ENCODE results near the gene ATXN7L3B. TPM values are rescaled to one million over a fixed set of nuclear protein-coding genes. Genes with fewer than 3 reads are reported as not detected.

The ATXN7L3B gene
- total RNA-seq, 1 experiment from 2014 or later, result 29.9 TPM

DNA sequence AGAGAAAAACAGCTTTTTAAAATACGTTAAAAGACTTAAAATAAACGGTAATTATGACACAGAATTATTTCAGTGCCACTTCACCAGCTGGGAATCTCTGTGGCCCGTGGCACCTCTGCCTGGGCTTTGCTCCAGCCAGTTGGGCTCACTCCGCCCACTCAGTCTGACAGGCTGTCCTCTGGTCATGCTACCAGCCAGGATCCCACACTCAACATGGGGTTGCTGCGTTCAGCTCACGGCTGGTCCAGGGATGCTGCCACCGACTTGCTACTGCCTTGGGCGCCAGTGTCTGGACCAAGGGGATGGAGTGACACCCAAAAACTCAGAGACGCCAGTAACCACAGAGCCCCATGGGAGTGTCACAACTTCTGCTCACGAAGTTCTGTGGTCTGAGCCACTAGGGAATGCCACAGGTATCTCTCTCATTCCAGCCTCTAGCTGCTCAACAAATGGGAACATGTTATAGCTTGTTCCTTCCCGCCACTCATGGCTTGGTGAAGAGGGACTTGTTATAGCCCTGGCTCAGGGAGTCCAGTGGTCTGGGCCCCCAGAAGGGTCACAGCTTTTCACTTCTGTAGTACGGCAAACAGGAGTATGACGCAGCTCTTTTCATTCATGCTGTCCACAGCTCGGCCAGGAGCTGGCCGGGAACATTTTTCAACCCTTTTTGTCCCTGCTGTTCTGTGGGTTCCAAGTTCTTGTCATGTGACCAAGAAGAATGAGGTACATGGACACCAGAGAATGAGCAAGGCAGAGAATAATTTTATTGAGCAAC lies 23.4 kb upstream of the ATXN7L3B start:
- no peaks in the 10 kb centered on the region for H3K4me1 ChIP-seq (ENCODE audit: low read length)
- no peaks in the 10 kb centered on the region for H3K79me2 ChIP-seq (ENCODE audit: low read length)
- H3K27ac ChIP-seq (ENCODE audit: low read length), result no peak overlapping the region
- no peak overlapping the region for H3K9ac ChIP-seq (ENCODE audit: low read length)
- no peak overlapping the region for H3K4me2 ChIP-seq (ENCODE audit: low read depth, low read length, poor library complexity, severe bottlenecking)
- no peaks in the 10 kb centered on the region for H3K9me3 ChIP-seq (ENCODE audit: low read length)
- H3K36me3 ChIP-seq (ENCODE audit: insufficient read depth, low read length), result no peaks in the 10 kb centered on the region
- no peak overlapping the region for H2AFZ ChIP-seq (ENCODE audit: low read length)
- no peaks in the 10 kb centered on the region for H4K20me1 ChIP-seq (ENCODE audit: insufficient read depth, low read depth, low read length)
- no peaks in the 10 kb centered on the region for H3K9me2 ChIP-seq (replicated peaks; ENCODE audit: insufficient read depth, low read length)
- no peak for DNase-seq
- H3K27me3 ChIP-seq (ENCODE audit: low read length), result no peaks in the 10 kb centered on the region
- H3K4me3 ChIP-seq (ENCODE audit: low read length), result no peak overlapping the region

GRCh38 chr12:74515849-74516248 lies 21.8 kb upstream of the ATXN7L3B start:
- Histone ChIP-seq H3K9me3 (ENCODE audit: low read length) (no peaks in the 10 kb centered on the region), H3K9me2 (replicated peaks; ENCODE audit: insufficient read depth, low read length) (no peaks in the 10 kb centered on the region)
- DNase-seq, result no peak

DNA sequence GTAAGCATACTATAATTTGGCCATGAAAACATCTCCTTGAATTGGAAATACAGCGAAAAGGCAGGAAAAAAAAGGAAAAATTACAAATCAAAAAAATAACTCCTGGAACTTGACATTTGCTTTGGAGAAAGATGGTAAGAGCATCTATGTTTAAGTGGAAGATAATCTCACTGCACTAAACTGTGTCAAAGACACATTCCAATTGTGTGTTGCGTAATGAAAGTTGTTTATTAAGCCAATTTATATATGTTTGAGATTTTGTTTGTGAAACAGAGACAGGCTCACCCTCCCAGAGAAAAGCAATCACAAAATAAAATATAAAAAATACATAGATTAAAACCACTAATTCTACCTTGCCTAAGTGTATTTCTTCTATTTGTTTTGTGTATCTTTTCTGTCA lies 11.1 kb upstream of the ATXN7L3B start:
- no peaks in the 10 kb centered on the region for H3K4me1 ChIP-seq (ENCODE audit: low read length)
- no peak overlapping the region for H3K4me2 ChIP-seq (ENCODE audit: low read depth, low read length, poor library complexity, severe bottlenecking)
- H3K4me3 ChIP-seq (ENCODE audit: low read length), result no peak overlapping the region

More at GRCh38 chr12:74515849-74516248, 21.8 kb upstream of the ATXN7L3B start:
- Histone ChIP-seq H3K27me3 (ENCODE audit: low read length) (no peaks in the 10 kb centered on the region), H3K4me3 (ENCODE audit: low read length) (no peak overlapping the region), H3K36me3 (ENCODE audit: insufficient read depth, low read length) (no peaks in the 10 kb centered on the region), H2AFZ (ENCODE audit: low read length) (no peak overlapping the region), H3K79me2 (ENCODE audit: low read length) (no peaks in the 10 kb centered on the region), H3K4me2 (ENCODE audit: low read depth, low read length, poor library complexity, severe bottlenecking) (no peak overlapping the region), H4K20me1 (ENCODE audit: insufficient read depth, low read depth, low read length) (no peaks in the 10 kb centered on the region), H3K27ac (ENCODE audit: low read length) (no peak overlapping the region), H3K4me1 (ENCODE audit: low read length) (no peaks in the 10 kb centered on the region), H3K9ac (ENCODE audit: low read length) (no peak overlapping the region)

GRCh38 chr12:74527491-74527890 lies 10.1 kb upstream of the ATXN7L3B start:
- H3K27ac ChIP-seq (ENCODE audit: low read length), result no peak overlapping the region
- no peaks in the 10 kb centered on the region for H4K20me1 ChIP-seq (ENCODE audit: insufficient read depth, low read depth, low read length)
- no peak overlapping the region for H3K4me3 ChIP-seq (ENCODE audit: low read length)
- H3K9me3 ChIP-seq (ENCODE audit: low read length), result no peaks in the 10 kb centered on the region
- DNase-seq, result no peak
- H3K79me2 ChIP-seq (ENCODE audit: low read length), result no peaks in the 10 kb centered on the region
- H3K9ac ChIP-seq (ENCODE audit: low read length), result no peak overlapping the region
- no peaks in the 10 kb centered on the region for H3K9me2 ChIP-seq (replicated peaks; ENCODE audit: insufficient read depth, low read length)
- no peaks in the 10 kb centered on the region for H3K36me3 ChIP-seq (ENCODE audit: insufficient read depth, low read length)
- H2AFZ ChIP-seq (ENCODE audit: low read length), result no peak overlapping the region
- no peaks in the 10 kb centered on the region for H3K27me3 ChIP-seq (ENCODE audit: low read length)
- no peaks in the 10 kb centered on the region for H3K4me1 ChIP-seq (ENCODE audit: low read length)
- H3K4me2 ChIP-seq (ENCODE audit: low read depth, low read length, poor library complexity, severe bottlenecking), result no peak overlapping the region

More for the DNA sequence above, 11.1 kb upstream of the ATXN7L3B start:
- Histone ChIP-seq H3K79me2 (ENCODE audit: low read length) (no peaks in the 10 kb centered on the region), H2AFZ (ENCODE audit: low read length) (no peak overlapping the region), H3K9me2 (replicated peaks; ENCODE audit: insufficient read depth, low read length) (no peaks in the 10 kb centered on the region), H3K9me3 (ENCODE audit: low read length) (no peaks in the 10 kb centered on the region), H4K20me1 (ENCODE audit: insufficient read depth, low read depth, low read length) (no peaks in the 10 kb centered on the region), H3K27ac (ENCODE audit: low read length) (no peak overlapping the region), H3K36me3 (ENCODE audit: insufficient read depth, low read length) (no peaks in the 10 kb centered on the region), H3K27me3 (ENCODE audit: low read length) (no peaks in the 10 kb centered on the region), H3K9ac (ENCODE audit: low read length) (no peak overlapping the region)
- DNase-seq, result no peak

GRCh38 chr12:74530676-74531075 lies 7.0 kb upstream of the ATXN7L3B start:
- Histone ChIP-seq H3K9me2 (replicated peaks; ENCODE audit: insufficient read depth, low read length) (no peaks in the 10 kb centered on the region), H3K4me3 (ENCODE audit: low read length) (no peak overlapping the region), H3K36me3 (ENCODE audit: insufficient read depth, low read length) (no peaks in the 10 kb centered on the region), H3K4me2 (ENCODE audit: low read depth, low read length, poor library complexity, severe bottlenecking) (no peak overlapping the region), H3K27ac (ENCODE audit: low read length) (no peak overlapping the region), H3K9me3 (ENCODE audit: low read length) (no peaks in the 10 kb centered on the region), H4K20me1 (ENCODE audit: insufficient read depth, low read depth, low read length) (no peaks in the 10 kb centered on the region), H3K27me3 (ENCODE audit: low read length) (no peaks in the 10 kb centered on the region), H3K79me2 (ENCODE audit: low read length) (no peaks in the 10 kb centered on the region), H3K4me1 (ENCODE audit: low read length) (no peaks in the 10 kb centered on the region), H3K9ac (ENCODE audit: low read length) (no peak overlapping the region), H2AFZ (ENCODE audit: low read length) (no peak overlapping the region)
- DNase-seq, result no peak

- Histone ChIP-seq H3K9ac (ENCODE audit: low read length) (no peak overlapping the region), H3K9me3 (ENCODE audit: low read length) (no peaks in the 10 kb centered on the region), H3K27ac (ENCODE audit: low read length) (no peak overlapping the region), H3K36me3 (ENCODE audit: insufficient read depth, low read length) (peaks cover 17% of the 10 kb centered on the region), H3K4me2 (ENCODE audit: low read depth, low read length, poor library complexity, severe bottlenecking) (no peak overlapping the region), H3K4me1 (ENCODE audit: low read length) (peaks cover 20% of the 10 kb centered on the region), H3K27me3 (ENCODE audit: low read length) (no peaks in the 10 kb centered on the region), H3K4me3 (ENCODE audit: low read length) (no peak overlapping the region), H3K79me2 (ENCODE audit: low read length) (peaks cover 29% of the 10 kb centered on the region), H3K9me2 (replicated peaks; ENCODE audit: insufficient read depth, low read length) (no peaks in the 10 kb centered on the region), H4K20me1 (ENCODE audit: insufficient read depth, low read depth, low read length) (peaks cover 25% of the 10 kb centered on the region), H2AFZ (ENCODE audit: low read length) (peak overlapping the region; percentile 38; the same call in 1 of the 2 replicates)
- peak; percentile 51 for DNase-seq
Observed at GRCh38 chr12:74535536-74535935, 2.1 kb upstream of the ATXN7L3B start.

DNA sequence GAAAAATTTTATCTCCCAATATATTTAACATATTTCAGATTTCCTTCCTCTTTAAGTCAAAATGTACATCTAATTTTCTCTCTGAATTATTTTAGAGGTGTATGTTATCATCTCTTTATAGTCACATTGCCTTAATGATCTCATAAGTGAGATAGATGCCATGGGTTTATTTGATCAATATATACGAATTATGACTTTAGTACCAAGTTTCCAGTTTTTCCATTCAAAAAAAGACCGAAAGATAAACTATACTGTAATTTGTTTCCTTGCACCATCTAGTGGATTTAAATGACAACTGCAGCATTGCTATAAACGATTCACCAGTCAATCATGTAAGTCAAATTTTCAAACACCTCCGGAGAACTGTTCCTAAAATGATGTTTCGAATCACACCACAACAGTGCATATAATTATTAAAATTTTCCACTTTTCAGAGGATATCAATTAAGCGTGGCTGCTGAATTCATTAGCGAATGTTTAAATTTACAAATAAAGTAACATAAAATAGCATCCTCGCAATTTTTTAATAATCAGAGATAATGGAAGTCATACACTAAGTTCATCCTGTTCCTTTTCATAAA lies 419 bp upstream of the ATXN7L3B start:
- peak; percentile 88 for DNase-seq
- Histone ChIP-seq H3K4me2 (ENCODE audit: low read depth, low read length, poor library complexity, severe bottlenecking) (peak overlapping the region; percentile 97), H3K9me3 (ENCODE audit: low read length) (no peaks in the 10 kb centered on the region), H3K4me1 (ENCODE audit: low read length) (peaks cover 37% of the 10 kb centered on the region), H3K9ac (ENCODE audit: low read length) (peak overlapping the region; percentile 91), H2AFZ (ENCODE audit: low read length) (0 out of 2 replicates have a peak overlapping the region, but pooled peaks have one; percentile 69), H3K27me3 (ENCODE audit: low read length) (no peaks in the 10 kb centered on the region), H3K9me2 (replicated peaks; ENCODE audit: insufficient read depth, low read length) (no peaks in the 10 kb centered on the region), H3K4me3 (ENCODE audit: low read length) (peak overlapping the region; percentile 93), H4K20me1 (ENCODE audit: insufficient read depth, low read depth, low read length) (peaks cover 42% of the 10 kb centered on the region), H3K79me2 (ENCODE audit: low read length) (peaks cover 46% of the 10 kb centered on the region), H3K36me3 (ENCODE audit: insufficient read depth, low read length) (peaks cover 26% of the 10 kb centered on the region), H3K27ac (ENCODE audit: low read length) (peak overlapping the region; percentile 93)

- DNase-seq, result peak; percentile 64
- Histone ChIP-seq H3K9me3 (ENCODE audit: low read length) (no peaks in the 10 kb centered on the region), H3K4me2 (ENCODE audit: low read depth, low read length, poor library complexity, severe bottlenecking) (peak overlapping the region; percentile 97), H3K4me1 (ENCODE audit: low read length) (peaks cover 38% of the 10 kb centered on the region), H3K79me2 (ENCODE audit: low read length) (peaks cover 54% of the 10 kb centered on the region), H3K9ac (ENCODE audit: low read length) (peak overlapping the region; percentile 91), H4K20me1 (ENCODE audit: insufficient read depth, low read depth, low read length) (peaks cover 42% of the 10 kb centered on the region), H3K9me2 (replicated peaks; ENCODE audit: insufficient read depth, low read length) (no peaks in the 10 kb centered on the region), H3K27me3 (ENCODE audit: low read length) (no peaks in the 10 kb centered on the region), H3K36me3 (ENCODE audit: insufficient read depth, low read length) (peaks cover 31% of the 10 kb centered on the region), H2AFZ (ENCODE audit: low read length) (no peak overlapping the region), H3K27ac (ENCODE audit: low read length) (peak overlapping the region; percentile 93), H3K4me3 (ENCODE audit: low read length) (peak overlapping the region; percentile 93)
Observed at GRCh38 chr12:74538491-74539258, 1.0 kb downstream of the ATXN7L3B start.
